ENCODE results near the gene KDM1B.

Gene KDM1B, protein sequence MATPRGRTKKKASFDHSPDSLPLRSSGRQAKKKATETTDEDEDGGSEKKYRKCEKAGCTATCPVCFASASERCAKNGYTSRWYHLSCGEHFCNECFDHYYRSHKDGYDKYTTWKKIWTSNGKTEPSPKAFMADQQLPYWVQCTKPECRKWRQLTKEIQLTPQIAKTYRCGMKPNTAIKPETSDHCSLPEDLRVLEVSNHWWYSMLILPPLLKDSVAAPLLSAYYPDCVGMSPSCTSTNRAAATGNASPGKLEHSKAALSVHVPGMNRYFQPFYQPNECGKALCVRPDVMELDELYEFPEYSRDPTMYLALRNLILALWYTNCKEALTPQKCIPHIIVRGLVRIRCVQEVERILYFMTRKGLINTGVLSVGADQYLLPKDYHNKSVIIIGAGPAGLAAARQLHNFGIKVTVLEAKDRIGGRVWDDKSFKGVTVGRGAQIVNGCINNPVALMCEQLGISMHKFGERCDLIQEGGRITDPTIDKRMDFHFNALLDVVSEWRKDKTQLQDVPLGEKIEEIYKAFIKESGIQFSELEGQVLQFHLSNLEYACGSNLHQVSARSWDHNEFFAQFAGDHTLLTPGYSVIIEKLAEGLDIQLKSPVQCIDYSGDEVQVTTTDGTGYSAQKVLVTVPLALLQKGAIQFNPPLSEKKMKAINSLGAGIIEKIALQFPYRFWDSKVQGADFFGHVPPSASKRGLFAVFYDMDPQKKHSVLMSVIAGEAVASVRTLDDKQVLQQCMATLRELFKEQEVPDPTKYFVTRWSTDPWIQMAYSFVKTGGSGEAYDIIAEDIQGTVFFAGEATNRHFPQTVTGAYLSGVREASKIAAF

DNA sequence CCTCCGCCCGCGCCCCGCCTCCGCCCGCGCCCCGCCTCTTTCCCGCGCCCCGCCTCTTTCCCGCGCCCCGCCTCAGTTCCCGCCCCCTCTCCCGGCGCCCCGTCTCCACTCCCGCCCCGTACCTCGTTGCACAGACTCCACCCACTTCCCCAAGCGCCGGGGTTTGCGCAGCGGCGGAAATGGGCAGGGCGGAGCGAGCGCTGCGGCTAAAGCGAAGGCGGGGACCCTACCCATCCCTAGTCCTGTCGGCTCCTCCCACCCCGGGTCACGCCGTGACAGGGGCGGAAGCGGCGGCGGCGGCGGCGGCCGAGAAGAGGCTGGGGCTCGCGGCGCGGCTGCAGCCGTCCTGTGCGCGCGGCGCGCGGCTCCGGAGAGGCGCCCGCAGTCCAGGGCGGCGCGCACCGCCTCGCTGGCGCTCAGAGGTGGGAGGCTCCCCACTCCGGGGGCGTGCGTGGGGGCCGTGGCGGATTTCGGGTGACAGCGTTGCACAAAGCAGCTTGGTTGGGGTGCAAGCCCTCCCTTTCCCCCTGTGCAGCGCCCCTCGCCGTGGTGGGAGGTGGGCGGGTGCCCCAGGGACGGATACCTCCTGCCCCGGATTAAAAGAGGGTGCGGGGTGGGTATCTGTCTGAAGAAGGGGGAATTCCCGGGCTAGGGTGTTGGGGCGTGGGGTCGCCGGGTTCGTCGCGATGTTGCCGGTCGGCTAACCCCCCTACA, at the start of gene KDM1B:
Gene KDM1B, plus strand, starts transcription at position 273 of the 714 bp plus-strand sequence. CDS start 4,474 bp downstream, outside the sequence.
- peak; percentile 96 to 97 for DNase-seq (ENCODE audit: low read depth in 2 of 2)

DNA sequence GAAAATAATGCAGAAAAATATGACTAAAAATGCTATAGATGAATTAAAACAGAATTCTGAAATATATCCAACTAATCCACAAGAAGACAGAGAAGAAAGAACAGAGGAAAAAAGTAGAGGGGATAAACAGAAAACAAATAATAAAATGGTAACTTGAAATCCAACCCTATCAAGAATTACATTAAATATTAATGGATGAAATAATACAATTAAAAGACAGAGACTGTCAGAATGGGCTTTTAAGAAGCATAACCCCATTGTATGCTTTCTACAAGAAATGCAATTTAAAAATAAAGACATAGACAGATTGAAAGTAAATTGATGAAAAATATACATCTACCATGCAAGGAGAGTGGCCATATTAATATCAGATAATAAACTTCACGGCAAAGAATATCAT, 48.2 kb upstream of the KDM1B start:
- DNase-seq (ENCODE audit: low read depth in 2 of 2) = no peak

DNA sequence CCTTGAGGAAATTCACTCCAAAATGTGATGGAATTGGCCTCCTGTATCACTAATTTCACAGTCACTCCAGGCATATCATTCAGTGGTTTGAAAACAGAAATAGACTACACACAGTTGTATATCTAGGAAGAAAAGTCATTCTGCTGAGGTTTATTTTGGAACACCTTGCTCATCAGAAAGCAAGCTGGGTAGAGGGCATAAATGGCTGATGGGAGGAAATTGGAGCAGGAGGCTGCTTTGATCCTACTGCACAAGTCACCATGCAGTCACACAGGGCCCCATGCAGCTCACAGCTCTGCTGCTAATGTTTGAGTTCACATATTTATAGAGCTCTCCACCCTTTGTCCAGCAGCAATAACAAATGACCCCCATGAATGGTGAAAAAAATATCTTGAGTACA, 45.1 kb upstream of the KDM1B start:
- DNase-seq (ENCODE audit: low read depth in 2 of 2) = no peak

DNA sequence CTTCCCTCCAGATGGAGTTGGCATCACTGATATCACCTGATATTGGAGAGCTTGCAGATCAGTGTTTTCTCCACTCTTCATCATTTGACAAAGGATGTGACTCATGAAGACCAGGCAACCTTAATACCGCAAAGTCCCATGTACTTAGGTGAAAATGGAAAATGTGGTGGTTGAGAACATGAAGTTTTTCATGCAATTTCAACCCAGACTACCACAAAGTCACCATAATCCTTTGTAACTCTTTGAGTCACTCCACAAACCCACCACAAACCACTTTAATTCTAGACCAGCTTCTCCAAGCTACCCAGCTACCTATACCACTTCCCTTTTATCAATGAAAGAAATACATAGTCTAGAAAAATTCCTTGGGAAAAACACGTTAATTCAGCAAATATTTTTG, 39.9 kb upstream of the KDM1B start:
- DNase-seq (ENCODE audit: low read depth in 2 of 2) = no peak

DNA sequence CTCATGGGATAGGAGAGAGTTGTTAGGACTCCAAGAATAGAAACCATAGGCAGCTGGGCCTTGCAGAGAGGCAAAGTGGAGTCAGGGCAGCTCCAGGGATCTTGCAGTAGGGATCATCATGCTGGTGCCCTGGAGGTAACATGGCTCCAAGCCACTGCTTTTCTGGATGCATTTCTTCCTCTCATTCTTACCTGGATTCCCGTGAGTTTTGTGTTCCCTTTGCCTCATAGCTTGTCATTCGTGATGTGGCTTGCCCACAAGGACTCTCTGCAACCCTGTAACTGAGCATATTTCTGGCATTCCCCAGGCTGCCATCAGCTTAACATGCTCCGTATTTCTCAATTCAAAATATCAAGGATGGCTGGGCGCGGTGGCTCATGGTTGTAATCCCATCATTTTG, 38.1 kb upstream of the KDM1B start:
- DNase-seq (ENCODE audit: low read depth in 2 of 2) = no peak

DNA sequence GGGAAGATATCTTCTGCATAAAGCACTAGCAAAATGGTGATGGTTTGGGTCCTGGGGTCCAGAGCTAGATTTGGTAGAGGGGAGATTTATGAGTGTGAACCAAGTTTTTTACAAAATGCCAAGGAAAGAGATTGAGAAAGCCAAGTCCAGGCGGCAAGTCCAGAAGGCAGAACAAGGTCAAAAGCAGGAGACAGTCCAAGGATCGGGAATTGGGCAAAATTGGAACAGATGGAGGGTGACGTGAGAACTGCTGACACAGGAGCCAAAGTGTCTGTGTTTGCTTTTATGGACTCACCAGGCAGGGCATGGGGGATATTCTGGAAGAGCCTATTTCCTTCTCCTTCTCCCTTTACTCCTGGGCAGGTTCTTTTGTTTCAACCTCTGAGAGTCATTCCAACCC, 36.9 kb upstream of the KDM1B start:
- no peak for DNase-seq (ENCODE audit: low read depth in 2 of 2)

DNA sequence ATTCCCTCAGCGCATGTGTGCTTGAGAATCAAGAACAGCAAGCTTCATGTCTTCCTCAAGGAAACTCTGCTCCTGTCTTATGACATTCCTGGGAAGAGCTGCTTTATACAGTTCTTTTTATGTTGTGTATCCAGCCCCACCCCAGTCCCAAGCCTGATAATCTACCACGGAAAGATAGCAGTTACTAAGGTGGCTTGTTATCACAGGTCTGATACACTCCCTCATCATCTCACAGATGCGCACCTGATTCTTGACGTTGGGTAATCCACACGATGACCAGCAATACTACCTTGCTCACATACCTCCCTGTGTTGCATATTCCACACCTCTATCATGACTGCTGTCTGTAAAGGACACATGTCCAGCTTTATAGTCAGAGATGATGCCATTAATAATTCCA, 36.0 kb upstream of the KDM1B start:
- no peak for DNase-seq (ENCODE audit: low read depth in 2 of 2)

DNA sequence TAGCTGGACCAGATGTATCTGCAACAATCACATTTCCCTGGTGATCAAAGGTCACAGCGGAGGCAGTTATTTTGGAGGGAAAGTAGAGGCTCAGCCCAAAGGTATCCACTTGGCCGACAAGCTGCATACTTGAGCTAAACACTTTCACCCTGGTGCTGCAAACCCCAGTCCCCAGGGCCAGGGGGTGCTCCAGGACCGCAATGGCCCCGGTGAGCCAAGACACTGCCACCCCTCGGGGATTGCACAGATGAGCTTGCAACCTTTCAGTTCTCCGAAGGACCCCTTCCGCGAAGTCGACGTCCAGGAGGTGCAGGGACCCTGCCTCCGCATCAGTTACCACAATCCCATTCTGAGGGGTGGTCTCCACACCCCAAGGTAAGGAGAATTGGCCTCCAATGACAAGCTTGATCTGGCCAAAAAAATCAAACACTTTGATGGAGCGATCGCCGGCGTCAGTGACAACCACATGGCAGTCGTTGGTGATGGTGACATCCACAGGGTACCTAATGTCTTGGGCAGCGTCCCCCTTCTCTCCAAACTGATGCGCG, 33.6 kb upstream of the KDM1B start:
- DNase-seq (ENCODE audit: low read depth in 2 of 2) = no peak

DNA sequence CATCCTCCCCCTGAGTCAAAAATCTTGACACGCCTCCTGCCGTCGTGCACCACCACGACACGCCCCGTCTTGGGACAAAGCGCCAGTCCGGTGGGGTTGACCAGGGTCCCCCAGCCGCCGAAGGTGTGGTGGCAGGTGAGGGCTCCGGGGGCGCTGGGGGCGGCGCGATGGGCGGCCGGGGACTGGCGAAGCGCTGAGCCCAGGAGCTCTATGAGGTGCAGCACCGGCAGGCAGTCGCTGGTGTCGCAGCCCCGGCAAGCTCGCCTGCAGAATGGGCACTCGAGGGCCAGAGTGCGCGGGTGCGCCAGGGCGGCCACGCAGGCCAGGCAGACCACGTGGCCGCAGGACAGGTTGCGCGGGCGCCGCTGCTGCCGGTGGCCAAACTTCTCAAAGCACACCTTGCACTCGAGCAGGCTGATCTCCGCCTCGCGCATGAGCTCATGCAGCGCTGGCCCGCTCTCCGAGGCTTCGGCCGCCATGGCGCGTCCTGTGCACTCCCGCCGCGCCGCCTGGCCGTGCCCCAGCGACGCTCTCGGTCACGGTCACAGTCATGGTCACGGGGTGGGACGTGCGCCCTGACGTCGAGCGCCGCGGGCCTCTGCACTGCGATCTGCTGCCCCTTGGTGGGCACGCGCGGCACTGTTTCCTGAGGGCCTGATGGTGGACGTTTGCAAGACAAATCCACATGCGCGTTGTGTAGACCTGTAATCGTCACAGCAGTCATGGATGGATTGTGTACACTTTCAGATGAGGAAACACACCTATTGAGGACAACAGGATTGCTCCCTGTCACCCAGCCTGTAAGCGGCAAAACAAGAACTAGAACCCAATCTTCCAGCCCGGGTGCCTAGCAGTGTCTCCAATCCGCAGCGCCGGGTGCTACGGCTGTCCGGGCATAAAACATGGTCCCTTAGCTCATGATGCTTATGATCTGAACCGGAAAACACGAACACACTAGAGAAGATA, 32.8 kb upstream of the KDM1B start, which contains the start of gene NHLRC1:
Gene NHLRC1, minus strand, starts transcription at position 550 of the 966 bp plus-strand sequence. Its CDS starts 71 bp downstream, at position 479.
- peak; percentile 62 to 74 for DNase-seq (ENCODE audit: low read depth in 2 of 2)

DNA sequence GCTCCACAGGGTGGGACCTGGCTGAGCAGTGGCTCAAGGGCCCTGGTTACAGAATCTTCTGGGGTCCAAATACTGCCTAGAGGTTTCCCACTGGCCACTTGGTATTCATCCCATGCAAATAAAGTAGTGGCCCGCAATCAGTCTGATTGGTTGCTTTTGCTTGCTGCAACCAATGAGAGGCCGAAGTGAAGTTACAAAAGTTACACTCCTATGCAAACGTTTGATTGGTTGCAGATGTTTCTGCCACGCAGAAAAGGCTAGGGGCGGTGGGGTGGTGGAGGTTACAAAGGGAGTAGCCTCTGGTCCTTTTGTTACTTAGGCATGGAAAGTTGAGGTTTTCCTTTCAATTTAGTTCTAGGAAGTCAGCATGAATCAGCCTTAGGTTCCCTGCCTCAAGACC, 29.1 kb upstream of the KDM1B start:
- DNase-seq (ENCODE audit: low read depth in 2 of 2) = no peak

DNA sequence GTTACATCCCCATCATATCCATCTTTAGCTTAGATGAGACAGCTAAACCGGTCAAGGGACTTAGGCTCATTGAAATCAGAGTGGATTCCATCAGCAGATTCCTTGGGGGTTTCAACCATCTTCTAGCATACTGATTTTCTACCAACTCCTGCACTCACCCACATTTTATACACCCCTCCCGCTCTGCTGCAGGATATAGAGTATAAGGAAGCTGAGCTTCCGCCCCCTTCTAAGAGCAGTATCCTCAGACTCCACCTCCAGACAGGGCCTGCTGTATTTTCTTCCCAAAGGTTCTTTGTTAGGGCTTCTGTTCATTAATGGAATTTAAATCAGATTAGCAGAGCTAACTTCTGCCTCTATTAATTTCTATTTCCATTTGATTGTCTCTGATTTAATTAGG, 22.9 kb upstream of the KDM1B start:
- no peak for DNase-seq (ENCODE audit: low read depth in 2 of 2)

DNA sequence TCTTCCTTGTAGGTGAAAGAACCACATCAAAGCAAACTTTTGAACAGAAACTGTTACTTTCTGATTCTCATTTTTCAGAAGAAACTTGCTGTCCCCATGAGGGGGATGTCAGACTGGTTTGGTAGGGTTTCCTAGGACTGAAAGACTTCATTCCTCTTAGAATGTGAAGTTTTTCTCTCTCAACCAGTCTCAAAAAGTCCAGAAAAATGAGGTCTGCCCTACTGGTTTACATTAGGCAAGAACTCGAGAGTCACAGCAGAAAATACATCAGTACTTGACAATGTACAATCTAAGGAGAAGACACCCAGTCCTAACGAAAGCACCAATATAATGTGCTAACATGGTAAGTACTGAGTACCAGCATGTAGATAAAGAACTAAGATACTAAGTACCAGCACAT, 20.1 kb upstream of the KDM1B start:
- no peak for DNase-seq (ENCODE audit: low read depth in 2 of 2)

DNA sequence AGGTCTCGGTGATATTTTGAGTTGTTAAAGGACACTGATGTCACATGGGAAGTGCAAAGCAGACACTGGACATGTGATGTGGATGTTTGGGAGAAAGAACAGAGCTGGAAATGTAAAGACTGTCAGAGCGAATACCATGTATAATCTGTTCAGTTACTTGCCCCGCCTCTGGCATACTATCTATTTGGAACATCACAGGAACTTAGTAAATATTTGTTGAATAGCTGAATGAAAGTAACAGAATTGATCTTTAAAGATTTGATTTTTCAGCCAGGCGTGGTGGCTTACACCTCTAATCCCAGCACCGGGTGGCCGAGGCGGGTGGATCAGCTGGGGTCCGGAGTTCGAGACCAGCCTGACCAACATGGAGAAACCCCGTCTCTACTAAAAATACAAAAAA, 19.0 kb upstream of the KDM1B start:
- no peak for DNase-seq (ENCODE audit: low read depth in 2 of 2)

DNA sequence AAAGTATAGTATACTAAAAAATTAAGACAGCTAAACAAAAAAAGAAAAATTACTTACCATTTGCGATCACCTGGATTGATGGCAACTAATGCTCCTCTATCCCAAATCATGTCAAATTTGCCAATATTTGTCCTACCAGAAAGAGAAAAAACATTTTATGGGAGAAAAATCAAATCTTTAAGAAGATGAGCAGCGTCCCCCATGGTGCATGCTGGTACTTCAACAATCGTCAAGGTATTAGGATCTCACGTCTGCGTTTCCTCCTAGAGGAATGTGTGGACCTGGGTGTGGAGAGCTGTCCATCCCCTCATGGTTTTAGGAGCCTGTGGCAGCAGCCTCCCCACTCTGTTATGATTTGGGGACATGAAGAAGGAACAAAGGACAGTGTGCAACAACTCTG, 16.3 kb upstream of the KDM1B start:
- DNase-seq (ENCODE audit: low read depth in 2 of 2) = no peak

DNA sequence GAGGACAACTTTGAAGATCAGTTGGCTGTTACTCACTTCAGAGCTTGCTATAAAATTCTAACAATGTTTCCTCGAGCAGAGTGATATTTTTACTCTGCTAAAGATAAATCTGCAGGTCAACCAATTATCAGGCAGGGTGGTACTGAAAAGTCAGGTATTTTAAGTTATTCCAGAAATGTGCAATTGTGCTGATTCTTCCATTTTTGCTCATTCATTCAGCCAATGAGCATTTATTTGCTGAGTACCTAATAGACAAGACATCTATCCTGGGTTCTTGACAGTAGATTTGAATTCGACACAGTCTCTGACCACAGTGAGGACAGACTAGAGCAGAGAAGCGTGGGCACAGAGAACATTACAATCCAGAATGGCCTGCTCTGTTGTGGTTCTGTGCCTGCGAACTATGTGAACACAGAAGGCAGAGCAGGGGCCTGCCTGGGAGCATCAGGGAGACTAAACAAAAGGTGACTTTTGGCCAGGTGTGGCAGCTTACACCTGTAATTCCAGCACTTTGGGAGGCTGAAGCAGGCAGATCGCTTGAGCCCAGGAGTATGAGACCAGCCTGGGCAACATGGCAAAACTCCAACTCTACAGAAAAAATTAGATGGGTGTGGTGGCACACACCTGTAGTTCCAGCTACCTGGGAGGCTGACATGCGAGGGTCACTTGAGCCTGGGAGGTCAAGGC, 15.1 kb upstream of the KDM1B start:
- DNase-seq (ENCODE audit: low read depth in 2 of 2) = no peak

DNA sequence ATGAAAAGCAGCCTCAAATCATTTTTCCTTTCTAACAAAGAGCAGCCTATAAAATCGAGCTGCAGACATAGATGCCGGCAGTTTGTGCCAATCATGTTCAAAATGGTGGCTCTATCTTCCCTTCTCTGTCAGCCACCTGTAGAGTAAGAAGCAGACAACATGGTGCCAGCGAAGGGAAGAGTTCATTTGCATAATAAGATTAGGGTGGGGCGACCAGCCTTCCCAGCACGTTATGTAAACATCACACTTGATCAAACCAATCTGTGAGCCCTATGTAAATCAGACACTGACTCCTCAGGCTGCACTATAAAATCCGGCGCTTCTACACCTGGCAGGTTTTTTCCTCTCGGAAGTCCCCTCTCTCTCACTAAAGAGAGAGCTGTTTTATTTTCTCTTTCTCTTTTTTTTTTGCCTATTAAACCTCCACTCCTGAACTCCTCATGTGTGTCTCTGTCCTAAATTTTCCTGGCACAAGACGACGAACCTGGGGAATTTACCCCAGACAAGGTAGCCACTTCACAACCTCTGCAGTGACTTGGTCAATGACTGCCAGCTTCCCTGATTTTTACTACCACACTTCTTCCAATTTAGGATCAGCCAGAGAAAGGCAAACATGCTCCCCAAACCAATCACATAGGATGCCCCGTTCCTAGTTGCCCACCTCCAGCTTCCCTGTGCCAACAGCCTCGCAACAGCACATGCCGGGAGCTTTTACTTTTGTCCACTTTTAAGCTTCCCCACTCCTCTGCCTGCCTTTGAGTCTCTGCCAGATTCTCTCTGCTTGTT, 13.2 kb upstream of the KDM1B start:
- no peak for DNase-seq (ENCODE audit: low read depth in 2 of 2)

DNA sequence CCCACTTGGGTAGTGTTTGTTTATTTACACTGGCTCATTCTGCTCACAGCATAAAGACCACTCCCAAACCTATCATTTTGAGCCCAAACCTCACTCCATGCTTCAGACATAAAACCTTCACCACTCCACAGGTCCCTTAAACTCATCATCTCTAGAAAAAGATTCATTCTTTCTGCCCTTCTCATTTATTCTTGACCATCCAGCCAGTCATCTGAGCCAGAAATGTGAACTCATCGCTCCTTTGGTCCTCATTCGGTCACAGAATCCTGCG, 12.7 kb upstream of the KDM1B start:
- DNase-seq (ENCODE audit: low read depth in 2 of 2) = no peak

DNA sequence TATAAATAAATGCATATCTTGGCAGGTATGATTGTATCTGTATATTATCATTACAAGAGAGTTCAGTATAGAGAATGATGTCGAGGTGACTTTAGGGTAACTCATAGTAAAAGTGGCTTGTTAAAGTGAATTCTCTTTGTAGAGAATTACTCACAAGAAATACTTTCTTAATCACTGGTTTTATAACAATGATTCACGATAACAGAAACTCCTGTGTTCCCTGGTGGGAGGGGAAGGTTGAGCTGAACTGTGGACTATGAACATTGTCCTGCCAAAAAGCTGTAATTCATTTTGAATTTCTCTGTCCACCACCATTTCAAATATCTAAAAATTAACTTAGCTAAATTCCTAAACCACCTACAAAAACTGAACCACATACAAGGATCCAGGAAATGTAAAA, 8.1 kb upstream of the KDM1B start:
- DNase-seq (ENCODE audit: low read depth in 2 of 2) = no peak

DNA sequence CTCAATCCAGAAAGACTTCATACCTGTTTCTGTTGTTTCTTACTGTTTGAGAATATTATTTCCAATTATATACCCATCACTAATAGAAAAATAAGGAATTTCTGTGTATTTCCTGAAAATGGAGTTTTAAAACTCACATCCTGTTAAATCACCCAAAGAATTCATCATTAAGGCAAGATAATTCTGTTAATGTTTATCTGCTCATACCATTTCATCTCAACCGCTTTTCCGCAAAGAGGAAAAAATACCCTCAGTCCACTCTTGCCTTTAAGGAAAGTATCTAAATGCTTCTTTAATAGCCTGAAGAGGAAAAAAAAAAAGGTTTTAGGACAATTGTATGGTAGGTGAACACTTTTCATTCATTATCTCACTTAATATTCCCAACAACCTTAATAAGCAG, 7.6 kb upstream of the KDM1B start:
- no peak for DNase-seq (ENCODE audit: low read depth in 2 of 2)

Data from stimulated activated CD8-positive, alpha-beta memory T cell treated with anti-CD3 and anti-CD28 coated beads, Interleukin-2, amount 100 ng/mL, for 48 hours (primary cell).